Measurements from ENCODE around the gene GNG8. TPM values are rescaled to one million over a fixed set of nuclear protein-coding genes. Genes with fewer than 3 reads are reported as not detected.

GNG8 gene
- total and polyA plus RNA-seq, 2 of the 13 experiments (the other 11 are each of a cell fraction or from before 2014, with no cell fraction given), result not detected

GRCh38 chr19:46624958-46625661 lies 10.9 kb downstream of the GNG8 start, which contains the start of gene PTGIR:
Gene PTGIR (minus strand): TSS chr19:46625089. CDS start chr19:46624225, 864 bp downstream.
- intact Hi-C loops (cut with micrococcal nuclease; ENCODE audit: unreplicated experiment) (no loop called here), in situ Hi-C loops (cut with HindIII; ENCODE audit: extremely low pct_ligation_motif_present, low pct_unique_long_range_greater_than_20kb) (no loop called here)
- POLR2A ChIA-PET, result no interaction called here
- DNase-seq (ENCODE audit: low spot score) (no peak), FAIRE-seq (no peak), ATAC-seq (peak; percentile 57)
- Histone ChIP-seq H3K9ac (ENCODE audit: insufficient read depth, low read depth, low read length) (no peak within 1 kb of the TSS), H3K4me1 (ENCODE audit: insufficient read depth, low read length) (peaks cover 33% of the 10 kb centered on the region), H3K4me3 (replicated peaks in 1 of 3; ENCODE audit: insufficient read depth in 1 of 3, low read depth in 2 of 3, low read length in 3 of 3) (peak within 1 kb of the TSS in 1 of 3 experiments; percentile 20; a peak in 1 of 6 replicates), H3K36me3 (replicated peaks in 1 of 2; ENCODE audit: control insufficient read depth in 1 of 2, insufficient read depth in 2 of 2, low read length in 2 of 2) (no peaks in the 10 kb centered on the region), H3K4me2 (ENCODE audit: low read depth, low read length) (peak within 1 kb of the TSS; percentile 24; the same call in 1 of the 2 replicates), H3K27ac (ENCODE audit: extremely low read length, insufficient read depth, low read length) (no peak within 1 kb of the TSS), H3K27me3 (ENCODE audit: control insufficient read depth in 1 of 2, insufficient read depth in 2 of 2, low read length in 2 of 2) (peaks cover 2 to 34% of the 10 kb centered on the region in 2 experiments; a peak in 4 of 5 replicates), H4K20me1 (ENCODE audit: insufficient read depth, low read length) (no peaks in the 10 kb centered on the region), H3K79me2 (ENCODE audit: insufficient read depth, low read length) (no peaks in the 10 kb centered on the region), H2AFZ (ENCODE audit: low read length) (no peak within 1 kb of the TSS), H3K9me3 (ENCODE audit: low read length) (no peaks in the 10 kb centered on the region)
- CTCF ChIA-PET (ENCODE audit: low intra/inter-chr PET ratio, low total read pairs), result interaction anchor here (1.1 to 1.5 kb wide), 2 partner anchors 8 to 36 kb away, joined by 4 to 5 read pairs; partner anchors contain the start of gene DACT3
- 26% methylated on average over 13 of the region's 13 CpGs for WGBS (ENCODE audit: low lambda C conversion rate)
- no TSS peak for BruUV-seq (replicated peaks)
- TF ChIP-seq RFXAP (CRISPR knock-in tag; IDR thresholded peaks at IDR 0.05; ENCODE audit: borderline replicate concordance) (no peak), ZNF776 (CRISPR knock-in tag; IDR thresholded peaks at IDR 0.05) (no peak), ZC3H13 (CRISPR knock-in tag; IDR thresholded peaks at IDR 0.05) (no peak), SMAD1 (CRISPR knock-in tag; IDR thresholded peaks at IDR 0.05; ENCODE audit: borderline replicate concordance, low read depth) (no peak), SP4 (CRISPR knock-in tag; IDR thresholded peaks at IDR 0.05) (no peak), ZBTB7B (CRISPR knock-in tag; IDR thresholded peaks at IDR 0.05) (no peak), ZSCAN22 (CRISPR knock-in tag; IDR thresholded peaks at IDR 0.05) (no peak), ZNF30 (CRISPR knock-in tag; IDR thresholded peaks at IDR 0.05) (no peak), AFF4 (CRISPR knock-in tag; IDR thresholded peaks at IDR 0.05) (no peak), ZIK1 (CRISPR knock-in tag; IDR thresholded peaks at IDR 0.05; ENCODE audit: borderline replicate concordance, low read depth) (no peak), ZNF672 (CRISPR knock-in tag; IDR thresholded peaks at IDR 0.05) (no peak), SMC3 (IDR thresholded peaks at IDR 0.05; ENCODE audit: low read length) (no peak), FOXA1 (IDR thresholded peaks at IDR 0.05) (no peak), FOXA1 (CRISPR knock-in tag; IDR thresholded peaks at IDR 0.05) (no peak), DMTF1 (CRISPR knock-in tag; IDR thresholded peaks at IDR 0.05) (no peak), SNRNP70 (IDR thresholded peaks at IDR 0.05; ENCODE audit: low read depth, low read length) (no peak)
- TF ChIP-seq, protein P1, sequence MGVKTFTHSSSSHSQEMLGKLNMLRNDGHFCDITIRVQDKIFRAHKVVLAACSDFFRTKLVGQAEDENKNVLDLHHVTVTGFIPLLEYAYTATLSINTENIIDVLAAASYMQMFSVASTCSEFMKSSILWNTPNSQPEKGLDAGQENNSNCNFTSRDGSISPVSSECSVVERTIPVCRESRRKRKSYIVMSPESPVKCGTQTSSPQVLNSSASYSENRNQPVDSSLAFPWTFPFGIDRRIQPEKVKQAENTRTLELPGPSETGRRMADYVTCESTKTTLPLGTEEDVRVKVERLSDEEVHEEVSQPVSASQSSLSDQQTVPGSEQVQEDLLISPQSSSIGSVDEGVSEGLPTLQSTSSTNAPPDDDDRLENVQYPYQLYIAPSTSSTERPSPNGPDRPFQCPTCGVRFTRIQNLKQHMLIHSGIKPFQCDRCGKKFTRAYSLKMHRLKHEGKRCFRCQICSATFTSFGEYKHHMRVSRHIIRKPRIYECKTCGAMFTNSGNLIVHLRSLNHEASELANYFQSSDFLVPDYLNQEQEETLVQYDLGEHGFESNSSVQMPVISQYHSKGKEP (CRISPR knock-in tag; IDR thresholded peaks at IDR 0.05), result no peak
